Measurements from ENCODE around the gene WFS1. TPM values are rescaled to one million over a fixed set of nuclear protein-coding genes. Genes with fewer than 3 reads are reported as not detected.

WFS1 gene
- total and polyA plus RNA-seq, 2 experiments from 2014 or later, result 36.1 to 43.1 TPM

DNA sequence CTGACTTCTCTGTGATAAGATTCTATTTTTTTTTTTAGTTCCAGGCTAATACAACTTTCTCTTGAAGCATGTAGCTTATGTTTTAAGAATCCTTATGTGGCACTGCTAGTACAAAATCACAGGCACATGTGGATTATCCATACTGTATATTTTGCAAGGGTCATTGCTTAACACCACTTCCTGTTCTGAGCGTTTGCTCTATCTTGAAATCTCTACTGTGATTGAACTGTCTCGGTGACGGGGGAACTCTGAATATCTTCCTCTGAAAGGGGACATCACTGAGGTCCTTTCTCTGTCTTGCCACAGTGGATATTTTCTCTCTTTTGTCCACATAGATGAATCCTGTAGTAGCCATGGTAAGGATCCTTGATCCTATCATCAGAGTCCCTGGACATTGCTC is 2.1 kb upstream of the WFS1 start:
- Histone ChIP-seq H3K36me3 (replicated peaks; ENCODE audit: insufficient read depth, low read depth) (no peaks in the 10 kb centered on the region), H3K27me3 (no peaks in the 10 kb centered on the region), H3K9me2 (replicated peaks; ENCODE audit: insufficient read depth) (no peaks in the 10 kb centered on the region), H3K9me3 (ENCODE audit: low read depth) (no peaks in the 10 kb centered on the region), H3K4me2 (no peak overlapping the region), H3K79me2 (peaks cover 13% of the 10 kb centered on the region), H3K4me3 (no peak overlapping the region), H2AFZ (no peak overlapping the region), H3K27ac (no peak overlapping the region), H4K20me1 (ENCODE audit: insufficient read depth, poor library complexity, severe bottlenecking) (no peaks in the 10 kb centered on the region), H3K4me1 (ENCODE audit: insufficient read depth) (peaks cover 3% of the 10 kb centered on the region)
- TF ChIP-seq EZH2 (IDR thresholded peaks at IDR 0.05; ENCODE audit: borderline replicate concordance) (no peak), CTCF (IDR thresholded peaks at IDR 0.05; ENCODE audit: poor library complexity) (no peak), EZH2phosphoT487 (IDR thresholded peaks at IDR 0.05; ENCODE audit: low read depth, severe bottlenecking, unreplicated experiment) (no peak)
- 25% methylated on average over 3 of the region's 3 CpGs for WGBS (ENCODE audit: low lambda C conversion rate, missing lambda C conversion rate)
- no peak for DNase-seq (ENCODE audit: low spot score)

DNA sequence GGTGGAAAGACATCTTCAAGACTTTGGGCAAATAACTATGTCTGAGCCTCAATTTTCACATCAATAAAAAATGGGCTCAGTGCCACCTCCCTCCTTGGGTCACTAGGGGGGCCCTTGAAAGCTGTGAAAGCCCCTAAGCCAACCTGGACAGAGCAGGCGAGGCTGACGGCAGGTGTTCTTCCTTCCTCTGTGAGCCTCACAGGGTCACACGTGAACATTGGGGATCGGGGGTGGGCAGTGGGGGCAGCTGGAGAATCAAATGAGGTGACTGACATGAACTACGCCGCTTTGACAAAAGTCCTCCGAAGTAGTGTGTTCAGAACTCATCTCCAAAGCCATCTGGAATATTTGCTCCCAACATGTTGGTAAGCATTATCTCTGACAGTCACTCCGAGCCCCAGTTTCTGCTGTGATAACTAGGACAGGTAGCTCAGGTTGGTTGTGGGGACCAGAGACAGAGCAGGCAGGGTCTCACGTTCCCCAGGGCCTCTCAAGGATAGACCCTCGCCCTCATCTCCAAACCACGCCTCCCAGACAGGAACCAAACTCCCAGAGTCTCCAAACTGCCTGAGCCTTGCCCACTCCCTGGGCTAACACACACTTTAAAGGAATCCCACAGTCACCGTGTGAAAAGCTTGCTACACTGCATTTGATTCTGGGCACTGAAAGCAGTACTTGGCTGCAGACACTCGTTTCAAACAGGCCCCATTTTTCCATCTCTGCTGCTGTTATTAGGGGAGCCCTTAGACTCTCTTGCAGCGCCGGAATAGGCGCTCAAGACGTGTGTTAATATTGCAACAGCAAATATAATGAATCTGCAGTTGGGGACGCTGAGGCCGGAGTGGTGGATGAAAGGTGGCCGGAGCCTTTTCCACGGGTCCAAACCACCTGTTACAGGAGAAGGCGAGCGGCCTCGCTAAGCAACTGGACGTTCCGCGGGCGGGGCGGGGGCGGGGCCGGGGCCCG is 717 bp upstream of the WFS1 start:
- Histone ChIP-seq H2AFZ (peak overlapping the region; percentile 70), H4K20me1 (ENCODE audit: insufficient read depth, poor library complexity, severe bottlenecking) (no peaks in the 10 kb centered on the region), H3K9me2 (replicated peaks; ENCODE audit: insufficient read depth) (no peaks in the 10 kb centered on the region), H3K27ac (no peak overlapping the region), H3K79me2 (peaks cover 22% of the 10 kb centered on the region), H3K9me3 (ENCODE audit: low read depth) (no peaks in the 10 kb centered on the region), H3K4me2 (peak overlapping the region; percentile 75), H3K4me3 (no peak overlapping the region), H3K36me3 (replicated peaks; ENCODE audit: insufficient read depth, low read depth) (no peaks in the 10 kb centered on the region), H3K27me3 (no peaks in the 10 kb centered on the region), H3K4me1 (ENCODE audit: insufficient read depth) (peaks cover 16% of the 10 kb centered on the region)
- DNase-seq (ENCODE audit: low spot score), result no peak
- 32% methylated on average over 29 of the region's 32 CpGs for WGBS (ENCODE audit: low lambda C conversion rate, missing lambda C conversion rate)
- TF ChIP-seq EZH2phosphoT487 (IDR thresholded peaks at IDR 0.05; ENCODE audit: low read depth, severe bottlenecking, unreplicated experiment) (no peak), EZH2 (IDR thresholded peaks at IDR 0.05; ENCODE audit: borderline replicate concordance) (no peak), CTCF (IDR thresholded peaks at IDR 0.05; ENCODE audit: poor library complexity) (no peak)

GRCh38 chr4:6270636-6271121 is 1.0 kb downstream of the WFS1 start:
- Histone ChIP-seq H3K9me3 (ENCODE audit: low read depth) (no peaks in the 10 kb centered on the region), H3K79me2 (peaks cover 37% of the 10 kb centered on the region), H4K20me1 (ENCODE audit: insufficient read depth, poor library complexity, severe bottlenecking) (no peaks in the 10 kb centered on the region), H3K9me2 (replicated peaks; ENCODE audit: insufficient read depth) (no peaks in the 10 kb centered on the region), H3K27me3 (no peaks in the 10 kb centered on the region), H3K4me3 (peak overlapping the region; percentile 79), H3K4me2 (peak overlapping the region; percentile 87), H3K27ac (peak overlapping the region; percentile 49), H3K4me1 (ENCODE audit: insufficient read depth) (peaks cover 20% of the 10 kb centered on the region), H2AFZ (peak overlapping the region; percentile 79), H3K36me3 (replicated peaks; ENCODE audit: insufficient read depth, low read depth) (no peaks in the 10 kb centered on the region)
- TF ChIP-seq CTCF (IDR thresholded peaks at IDR 0.05; ENCODE audit: poor library complexity), result no peak
- TF ChIP-seq EZH2 (IDR thresholded peaks at IDR 0.05; ENCODE audit: borderline replicate concordance), result no peak
- TF ChIP-seq EZH2phosphoT487 (IDR thresholded peaks at IDR 0.05; ENCODE audit: low read depth, severe bottlenecking, unreplicated experiment), result no peak
- DNase-seq (ENCODE audit: low spot score), result no peak
- WGBS (ENCODE audit: low lambda C conversion rate, missing lambda C conversion rate), result 31% methylated on average over 8 of the region's 8 CpGs
